Lower leg skin (tissue), 3 donors: ENCODE results near the gene POMT1.

Source experiments
- POLR2A ChIP-seq, 2 donors: fragments of 450-650 bp; IDR thresholded peaks; one replicate each; pipeline ENCODE4 v1.6.1; 2016 to 2017; ENCODE audit warnings: antibody characterized with exemption in 2 of 2, mild to moderate bottlenecking in 1 of 2, moderate library complexity in 1 of 2
- TF ChIP-seq, protein P1 (sequence below), 3 donors: fragments of 450-650 bp; IDR thresholded peaks; one replicate each; pipeline ENCODE4 v1.5.1; 2016; ENCODE audit warnings: antibody characterized with exemption in 3 of 3, mild to moderate bottlenecking in 3 of 3, moderate library complexity in 2 of 3

DNA sequence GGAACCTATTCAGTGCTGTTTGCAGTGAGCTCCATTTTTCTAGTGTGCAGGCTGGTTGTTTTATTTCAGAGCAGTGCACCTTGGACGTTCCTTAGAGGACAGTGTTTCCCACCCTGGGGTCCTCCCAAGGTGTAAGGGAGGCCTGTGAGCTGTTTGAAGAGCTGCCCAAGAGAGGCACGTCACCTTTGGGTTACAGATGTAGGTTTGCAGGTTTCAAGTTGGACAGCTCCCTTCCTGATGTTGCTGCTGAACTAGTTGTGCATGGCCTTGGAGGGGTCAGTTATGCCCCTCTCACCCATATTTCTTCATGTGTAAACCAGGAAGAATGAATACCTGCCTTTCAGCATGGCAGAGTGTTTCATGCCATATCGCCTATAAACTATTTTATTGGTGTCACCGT lies 34.7 kb upstream of the POMT1 start:
- TF ChIP-seq, protein P1, sequence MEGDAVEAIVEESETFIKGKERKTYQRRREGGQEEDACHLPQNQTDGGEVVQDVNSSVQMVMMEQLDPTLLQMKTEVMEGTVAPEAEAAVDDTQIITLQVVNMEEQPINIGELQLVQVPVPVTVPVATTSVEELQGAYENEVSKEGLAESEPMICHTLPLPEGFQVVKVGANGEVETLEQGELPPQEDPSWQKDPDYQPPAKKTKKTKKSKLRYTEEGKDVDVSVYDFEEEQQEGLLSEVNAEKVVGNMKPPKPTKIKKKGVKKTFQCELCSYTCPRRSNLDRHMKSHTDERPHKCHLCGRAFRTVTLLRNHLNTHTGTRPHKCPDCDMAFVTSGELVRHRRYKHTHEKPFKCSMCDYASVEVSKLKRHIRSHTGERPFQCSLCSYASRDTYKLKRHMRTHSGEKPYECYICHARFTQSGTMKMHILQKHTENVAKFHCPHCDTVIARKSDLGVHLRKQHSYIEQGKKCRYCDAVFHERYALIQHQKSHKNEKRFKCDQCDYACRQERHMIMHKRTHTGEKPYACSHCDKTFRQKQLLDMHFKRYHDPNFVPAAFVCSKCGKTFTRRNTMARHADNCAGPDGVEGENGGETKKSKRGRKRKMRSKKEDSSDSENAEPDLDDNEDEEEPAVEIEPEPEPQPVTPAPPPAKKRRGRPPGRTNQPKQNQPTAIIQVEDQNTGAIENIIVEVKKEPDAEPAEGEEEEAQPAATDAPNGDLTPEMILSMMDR (IDR thresholded peaks at IDR 0.05), result no peak
- no peak for TF ChIP-seq POLR2A (IDR thresholded peaks at IDR 0.05)
